ENCODE results near the gene MKX.

DNA sequence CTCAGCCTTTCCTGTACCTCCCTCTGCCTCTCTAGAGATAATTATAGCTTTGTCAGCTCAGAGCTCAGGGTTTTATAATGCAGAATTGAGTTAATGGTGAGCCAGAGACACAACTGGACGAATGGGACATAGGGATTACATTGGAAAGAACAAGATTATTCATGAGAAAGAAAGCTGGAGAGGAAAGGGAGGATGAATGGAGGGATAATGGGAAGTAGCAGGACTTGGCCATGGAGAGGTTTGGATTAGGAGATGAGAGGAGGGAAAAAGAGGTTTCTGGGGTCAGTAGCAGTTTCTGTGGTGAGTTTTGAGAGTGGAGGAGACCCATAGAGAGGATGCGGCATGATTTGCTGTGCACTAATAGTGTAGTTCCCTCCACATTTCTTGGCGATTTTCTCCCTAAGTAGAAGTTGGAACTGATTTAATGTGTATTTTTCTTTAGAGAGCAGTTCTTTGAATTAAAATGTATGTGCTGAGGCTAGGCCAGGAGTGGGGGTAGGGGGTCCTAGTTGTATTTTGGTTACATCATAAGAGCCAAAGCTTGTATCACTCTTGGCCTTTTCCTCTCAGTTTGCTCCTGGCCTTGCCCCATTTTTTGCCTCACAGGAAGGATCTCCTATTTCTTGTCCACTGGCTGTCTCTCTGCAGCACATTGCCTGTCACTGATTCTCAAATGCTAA is 107.4 kb downstream of the MKX start:
- TF ChIP-seq, protein P1, sequence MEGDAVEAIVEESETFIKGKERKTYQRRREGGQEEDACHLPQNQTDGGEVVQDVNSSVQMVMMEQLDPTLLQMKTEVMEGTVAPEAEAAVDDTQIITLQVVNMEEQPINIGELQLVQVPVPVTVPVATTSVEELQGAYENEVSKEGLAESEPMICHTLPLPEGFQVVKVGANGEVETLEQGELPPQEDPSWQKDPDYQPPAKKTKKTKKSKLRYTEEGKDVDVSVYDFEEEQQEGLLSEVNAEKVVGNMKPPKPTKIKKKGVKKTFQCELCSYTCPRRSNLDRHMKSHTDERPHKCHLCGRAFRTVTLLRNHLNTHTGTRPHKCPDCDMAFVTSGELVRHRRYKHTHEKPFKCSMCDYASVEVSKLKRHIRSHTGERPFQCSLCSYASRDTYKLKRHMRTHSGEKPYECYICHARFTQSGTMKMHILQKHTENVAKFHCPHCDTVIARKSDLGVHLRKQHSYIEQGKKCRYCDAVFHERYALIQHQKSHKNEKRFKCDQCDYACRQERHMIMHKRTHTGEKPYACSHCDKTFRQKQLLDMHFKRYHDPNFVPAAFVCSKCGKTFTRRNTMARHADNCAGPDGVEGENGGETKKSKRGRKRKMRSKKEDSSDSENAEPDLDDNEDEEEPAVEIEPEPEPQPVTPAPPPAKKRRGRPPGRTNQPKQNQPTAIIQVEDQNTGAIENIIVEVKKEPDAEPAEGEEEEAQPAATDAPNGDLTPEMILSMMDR (IDR thresholded peaks at IDR 0.05; ENCODE audit: poor library complexity): no peak
- no peak for TF ChIP-seq EZH2 (IDR thresholded peaks at IDR 0.05; ENCODE audit: borderline replicate concordance)
